Mucosa of descending colon (tissue), 3 donors: ENCODE data around the gene PODXL. TPM values are rescaled to one million over a fixed set of nuclear protein-coding genes. Genes with fewer than 3 reads are reported as not detected.

Source experiments
- ATAC-seq: fragments of 200-7000 bp; cut with Tn5 transposase; one replicate; pipeline ENCODE4 v1.9.1; 2020; ENCODE audit warnings: mild to moderate bottlenecking, moderate library complexity
- DNase-seq, 3 donors: peaks; one replicate each; pipeline ENCODE4 v3.0.0-alpha.2; 2020
- H3K36me3 ChIP-seq: fragments of 200-600 bp; one replicate; pipeline ENCODE4 v1.8.0; 2021; ENCODE audit warnings: low read depth, mild to moderate bottlenecking
- H3K4me1 ChIP-seq: fragments of 200-600 bp; one replicate; pipeline ENCODE4 v1.8.0; 2021; ENCODE audit warnings: low read depth, mild to moderate bottlenecking
- H3K4me3 ChIP-seq: fragments of 200-600 bp; one replicate; pipeline ENCODE4 v1.8.0; 2021; ENCODE audit warnings: mild to moderate bottlenecking
- H3K9me3 ChIP-seq: fragments of 200-600 bp; one replicate; pipeline ENCODE4 v1.8.0; 2021; ENCODE audit warnings: mild to moderate bottlenecking
- CTCF ChIP-seq: fragments of 200-600 bp; IDR thresholded peaks from one replicate; pipeline ENCODE4 v1.8.0; 2022; ENCODE audit warnings: antibody characterized with exemption, mild to moderate bottlenecking
- intact Hi-C, 2 donors: fragments of 100-400 bp; cut with DNase I in 1 of 2; cut with micrococcal nuclease in 1 of 2; formaldehyde crosslinking; loops; one replicate each; pipeline versions ENCODE4 v1.11.0 to v1.11.1; 2022; cut with DNase I, micrococcal nuclease
- total RNA-seq, 3 donors: library from RNA; stranded (reverse); fragmentation: NEBNext Ultra II Directional in 2 of 3; extraction: Animal tissue kit (Norgen Biotek cat#: 25700) in 2 of 3; gene quantifications; one replicate each; pipeline versions ENCODE4 v1.2.1 to v1.2.4, GENCODE V29; 2021 to 2023
- donor health status: DM: no; HTN: no; CAD: no; lungs with moderate emphysema.
- donor health status: DM: no; HTN: no; CAD: no.
- donor health status: DM: no; HTN: yes; CAD: no.

The PODXL gene
- total RNA-seq, 3 donors from 2014 or later = 11.8 to 25.6 (median 12.8) TPM

GRCh38 chr7:131503639-131504038, 52.8 kb downstream of the PODXL start:
- Histone ChIP-seq H3K4me3 (no peak overlapping the region), H3K36me3 (no peaks in the 10 kb centered on the region), H3K4me1 (no peaks in the 10 kb centered on the region), H3K9me3 (no peaks in the 10 kb centered on the region)
- ATAC-seq (no peak), DNase-seq (no peak)
- intact Hi-C loops = no loop called here
- TF ChIP-seq CTCF = no peak

DNA sequence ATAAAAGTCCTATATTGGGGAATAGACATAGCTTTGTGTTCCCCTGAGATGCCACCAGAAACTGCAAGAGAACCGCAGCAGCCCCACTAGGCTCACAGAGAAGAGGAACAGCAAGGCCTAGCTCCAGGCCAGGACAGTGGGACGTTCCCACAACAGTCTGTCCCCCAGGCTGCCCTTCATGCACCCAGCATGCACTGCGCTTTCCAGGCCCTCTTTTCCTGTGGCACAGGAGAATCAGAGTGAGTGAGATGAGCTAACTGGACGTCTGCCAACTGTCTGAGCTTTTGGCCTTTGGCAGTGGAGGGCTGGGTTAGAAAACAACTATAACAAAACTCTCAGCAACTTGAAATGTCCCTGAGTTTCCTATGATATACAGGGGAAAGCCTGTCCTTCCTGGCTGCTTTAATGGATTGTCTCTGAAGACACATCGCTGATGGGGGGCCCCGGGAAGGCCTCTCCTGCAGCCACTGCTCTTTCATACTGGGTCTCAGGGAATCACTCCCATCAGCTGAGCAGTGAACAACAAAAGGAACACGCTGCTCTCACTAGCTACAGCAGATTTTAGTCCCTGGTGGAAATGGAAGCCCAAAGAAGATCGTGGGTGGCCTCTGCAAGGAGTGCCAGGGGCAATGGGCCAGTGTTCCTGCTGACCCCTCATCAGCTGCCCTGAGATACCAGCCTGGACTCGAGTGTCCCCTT, 53.5 kb downstream of the PODXL start:
- ATAC-seq (no peak), DNase-seq (no peak)
- no peaks in the 10 kb centered on the region for H3K36me3 ChIP-seq
- H3K4me3 ChIP-seq = no peak overlapping the region
- no peak for TF ChIP-seq CTCF
- intact Hi-C loops = no loop called here
- H3K9me3 ChIP-seq = no peaks in the 10 kb centered on the region
- no peaks in the 10 kb centered on the region for H3K4me1 ChIP-seq

DNA sequence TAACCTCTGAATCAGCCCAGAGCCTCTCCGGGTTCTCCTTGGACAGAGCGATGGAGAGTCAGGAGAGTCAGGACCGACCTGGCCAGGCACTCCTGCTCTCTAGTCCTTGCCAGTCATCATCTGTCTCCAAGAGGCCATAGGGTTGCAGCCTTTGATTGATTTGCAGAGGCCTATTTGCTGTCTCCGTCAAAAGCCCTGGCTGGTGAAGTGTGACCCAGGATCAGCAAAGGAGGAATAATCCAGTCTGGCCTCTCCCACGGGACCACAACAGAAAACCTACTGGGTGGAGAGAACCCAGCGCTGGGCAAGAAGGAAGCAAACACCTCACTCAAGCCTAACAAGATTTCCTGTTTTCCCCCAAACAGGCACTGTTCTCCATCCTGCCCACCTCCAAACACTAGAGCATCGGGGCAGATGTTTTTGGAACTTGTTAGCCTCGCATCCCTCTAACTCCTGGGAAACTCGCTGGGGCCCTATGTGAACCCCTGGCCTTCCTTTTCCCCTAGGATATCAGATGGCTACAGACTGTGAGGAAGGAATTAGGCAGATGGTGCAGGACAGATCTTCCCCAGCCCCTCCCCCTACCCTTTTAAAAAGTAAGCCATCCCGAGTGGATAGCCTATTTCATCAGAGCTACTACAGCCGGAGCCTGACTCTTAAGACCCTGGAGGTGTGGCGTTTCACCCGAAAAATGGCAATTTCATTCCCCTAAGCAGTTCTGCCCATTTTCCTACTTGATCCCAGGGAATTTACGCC, 54.3 kb downstream of the PODXL start:
- intact Hi-C loops = no loop called here
- no peak for DNase-seq
- H3K4me3 ChIP-seq = no peak overlapping the region
- no peak for TF ChIP-seq CTCF
- ATAC-seq = no peak
- H3K36me3 ChIP-seq = no peaks in the 10 kb centered on the region
- no peaks in the 10 kb centered on the region for H3K4me1 ChIP-seq
- no peaks in the 10 kb centered on the region for H3K9me3 ChIP-seq

DNA sequence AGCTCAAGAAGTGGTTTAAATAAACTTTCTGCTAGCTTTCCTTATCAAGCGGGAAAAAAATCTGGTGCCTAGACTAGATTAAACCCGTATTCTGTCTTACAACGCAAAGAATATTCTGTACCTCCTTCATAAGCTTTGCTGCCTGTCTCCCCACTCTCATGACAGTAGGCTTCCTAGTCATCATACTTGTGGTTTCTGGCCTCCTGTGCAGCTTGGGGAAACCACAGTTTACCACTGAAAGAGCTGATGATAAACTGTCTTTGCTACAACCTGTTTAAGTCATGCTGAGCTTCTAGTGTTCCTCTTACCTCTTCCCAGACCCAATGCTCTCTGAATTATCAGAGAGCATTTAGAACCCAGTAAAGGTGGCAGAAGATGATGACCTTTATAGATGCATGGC, 55.0 kb downstream of the PODXL start:
- H3K4me3 ChIP-seq = no peak overlapping the region
- H3K4me1 ChIP-seq = no peaks in the 10 kb centered on the region
- H3K36me3 ChIP-seq = no peaks in the 10 kb centered on the region
- no peak for DNase-seq
- intact Hi-C loops = no loop called here
- H3K9me3 ChIP-seq = no peaks in the 10 kb centered on the region
- peak; percentile 36 for ATAC-seq
- no peak for TF ChIP-seq CTCF

DNA sequence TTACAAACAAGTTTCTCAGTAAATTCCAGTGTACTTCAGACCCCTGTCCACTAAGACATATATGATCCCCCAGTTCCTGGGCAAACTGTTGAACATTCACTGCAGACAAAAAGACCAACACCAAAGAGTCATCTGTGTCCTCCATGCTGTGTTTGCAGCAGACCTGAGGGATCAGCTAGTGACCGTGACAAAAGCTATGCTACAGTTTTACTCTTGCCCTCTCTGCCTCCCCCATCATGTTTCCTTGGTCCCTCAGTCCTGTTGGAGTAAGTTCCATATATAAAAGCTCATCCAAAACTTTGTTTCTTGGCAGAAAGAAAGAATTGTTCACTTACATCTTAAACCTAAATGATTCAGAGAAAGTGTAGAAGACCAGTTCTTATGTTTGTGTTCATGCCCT, 56.1 kb downstream of the PODXL start:
- TF ChIP-seq CTCF = no peak
- ATAC-seq = no peak
- H3K9me3 ChIP-seq = no peaks in the 10 kb centered on the region
- no peaks in the 10 kb centered on the region for H3K4me1 ChIP-seq
- intact Hi-C loops = no loop called here
- no peaks in the 10 kb centered on the region for H3K36me3 ChIP-seq
- no peak for DNase-seq
- H3K4me3 ChIP-seq = no peak overlapping the region
